Upper lobe of left lung (tissue), 4 donors: Measurements from ENCODE around the gene CCNF.

ENCODE experiments used
- CTCF ChIP-seq, 6 experiments: fragments of 450-650 bp in 4 of 6; fragments of 200-600 bp in 2 of 6; sonication (generic) in 2 of 6; IDR thresholded peaks; one replicate each; pipeline ENCODE4 v1.5.1; 2016 to 2019; ENCODE audit warnings: antibody characterized with exemption in 6 of 6
- EP300 ChIP-seq, 4 donors: sonication (generic); formaldehyde crosslinking; IDR thresholded peaks; one replicate each; pipeline ENCODE4 v1.5.1; 2017; ENCODE audit warnings: antibody characterized with exemption in 4 of 4, control low read depth in 2 of 4
- POLR2A ChIP-seq, 4 donors: fragments of 450-650 bp; IDR thresholded peaks; one replicate each; pipeline ENCODE4 v1.5.1; 2016 to 2017; ENCODE audit warnings: antibody characterized with exemption in 4 of 4, mild to moderate bottlenecking in 2 of 4
- POLR2AphosphoS5 ChIP-seq, 2 donors: sonication (generic); formaldehyde crosslinking; IDR thresholded peaks; one replicate each; pipeline ENCODE4 v1.5.1; 2017; ENCODE audit warnings: antibody characterized with exemption in 2 of 2

- TF ChIP-seq CTCF (IDR thresholded peaks at IDR 0.05) (no peak), POLR2A (IDR thresholded peaks at IDR 0.05) (no peak), EP300 (IDR thresholded peaks at IDR 0.05) (no peak), POLR2AphosphoS5 (IDR thresholded peaks at IDR 0.05) (no peak)
Measured at GRCh38 chr16:2458887-2459646, 29.8 kb downstream of the CCNF start.
